ENCODE results near the gene PIR. TPM values are rescaled to one million over a fixed set of nuclear protein-coding genes. Genes with fewer than 3 reads are reported as not detected.

The PIR gene
- total RNA-seq, 1 experiment from 2014 or later, result 29.7 TPM

- no peak overlapping the region for H2AFZ ChIP-seq (ENCODE audit: low read length)
- H3K23ac ChIP-seq (ENCODE audit: insufficient read length, low read depth, low read length), result no peak overlapping the region
- H3K4ac ChIP-seq (ENCODE audit: low read depth, low read length), result no peak overlapping the region
- H2AK5ac ChIP-seq (ENCODE audit: insufficient read length, low read length), result no peak overlapping the region
- Mint-ChIP-seq H3K4me1 (peaks cover 6 to 7% of the 10 kb centered on the region in 2 experiments), H3K27ac (no peak overlapping the region), H3K4me3 (no peak overlapping the region), H3K36me3 (ENCODE audit: insufficient read depth in 1 of 3, low read depth in 3 of 3) (no peaks in the 10 kb centered on the region), H3K9me3 (peaks cover 0 to 8% of the 10 kb centered on the region in 2 experiments; a peak in 2 of 5 replicates), H3K27me3 (ENCODE audit: low read depth) (peaks cover 48% of the 10 kb centered on the region)
- H3K9ac ChIP-seq (ENCODE audit: extremely low read depth, insufficient read length, low read length), result no peak overlapping the region
- H3K27me3 ChIP-seq (ENCODE audit: insufficient read depth, low read length), result peaks cover 2% of the 10 kb centered on the region; the same call in 1 of the 2 replicates
- H3K18ac ChIP-seq (ENCODE audit: insufficient read length, low read depth, low read length), result no peak overlapping the region
- no peaks in the 10 kb centered on the region for H4K20me1 ChIP-seq (ENCODE audit: control insufficient read depth, insufficient read depth, insufficient read length)
- no peak overlapping the region for H2BK15ac ChIP-seq (ENCODE audit: low read depth, low read length)
- no peaks in the 10 kb centered on the region for H3K79me2 ChIP-seq (ENCODE audit: insufficient read depth, low read length)
- no peak overlapping the region for H4K8ac ChIP-seq (replicated peaks; ENCODE audit: insufficient read length, low read depth, low read length)
- H2BK120ac ChIP-seq (ENCODE audit: low read depth, low read length, poor library complexity, severe bottlenecking), result no peak overlapping the region
- H2BK12ac ChIP-seq (ENCODE audit: insufficient read length, low read depth, low read length), result no peak overlapping the region
- no peak overlapping the region for H2BK20ac ChIP-seq (ENCODE audit: low read depth, low read length, poor library complexity, severe bottlenecking)
- H3K27ac ChIP-seq (ENCODE audit: insufficient read length, low read depth, low read length), result no peak overlapping the region
- no peak overlapping the region for H3K14ac ChIP-seq (ENCODE audit: insufficient read depth, low read length)
- H3T11ph ChIP-seq (ENCODE audit: low read length), result no peak overlapping the region
- no peaks in the 10 kb centered on the region for H3K79me1 ChIP-seq (ENCODE audit: insufficient read depth, low read depth, low read length, poor library complexity, severe bottlenecking)
- H3K4me1 ChIP-seq (ENCODE audit: insufficient read depth, low read length), result no peaks in the 10 kb centered on the region
- no peak overlapping the region for H2BK5ac ChIP-seq (ENCODE audit: insufficient read length, low read length)
- H3K4me2 ChIP-seq (ENCODE audit: insufficient read depth, insufficient read length, low read length), result no peak overlapping the region
- H4K5ac ChIP-seq (ENCODE audit: insufficient read length, low read depth, low read length), result no peak overlapping the region
- H3K56ac ChIP-seq (ENCODE audit: insufficient read length, low read depth, low read length), result no peak overlapping the region
- H3K23me2 ChIP-seq (ENCODE audit: insufficient read length, low read depth, low read length, poor library complexity, severe bottlenecking), result no peaks in the 10 kb centered on the region
- no peak for DNase-seq
- TF ChIP-seq CTCF (conservative IDR thresholded peaks at IDR 0.05), result no peak
- no peaks in the 10 kb centered on the region for H3K9me3 ChIP-seq (ENCODE audit: control insufficient read depth, low read depth, low read length)
- H4K91ac ChIP-seq (ENCODE audit: insufficient read length, low read depth, low read length), result no peak overlapping the region
- no CpG with 5 or more reads among the region's 2 CpGs for WGBS (ENCODE audit: extremely low coverage, insufficient read length, low lambda C conversion rate)
Observed at GRCh38 chrX:15340867-15341266, 152.3 kb downstream of the PIR start.

All from H9 (cell line).